Neural progenitor cell (in vitro differentiated cells): ENCODE data around the gene SRGAP3. TPM values are rescaled to one million over a fixed set of nuclear protein-coding genes. Genes with fewer than 3 reads are reported as not detected.
"Not testable (repeated sequence)": the region's sequence is repeated elsewhere in the genome, so short reads cannot be mapped to it uniquely, and the experiment has no call there.

Experiments
- DNase-seq: peaks from one replicate; pipeline ENCODE4 v3.0.0-alpha.2; 2016; ENCODE audit warnings: low spot score
- H2AFZ ChIP-seq: fragments of 200-600 bp; sonication (generic); replicated peaks from 2 replicates; pipeline ENCODE4 v1.6.1; 2016; ENCODE audit warnings: antibody characterized with exemption
- H3F3A ChIP-seq: fragments of 200-600 bp; sonication (generic); 2 replicates; pipeline ENCODE4 v1.6.1; 2016; ENCODE audit warnings: antibody characterized with exemption, low read depth
- H3K27ac ChIP-seq: fragments of 200-600 bp; sonication (generic); 2 replicates; pipeline ENCODE4 v1.5.1; 2016; ENCODE audit warnings: mild to moderate bottlenecking
- H3K27me3 ChIP-seq: fragments of 200-600 bp; sonication (generic); 2 replicates; pipeline ENCODE4 v1.6.1; 2016; ENCODE audit warnings: mild to moderate bottlenecking, moderate library complexity
- H3K36me3 ChIP-seq: fragments of 200-600 bp; sonication (generic); 2 replicates; pipeline ENCODE4 v1.5.1; 2016
- H3K4me1 ChIP-seq: fragments of 200-600 bp; sonication (generic); 2 replicates; pipeline ENCODE4 v1.6.1; 2016; ENCODE audit warnings: mixed run types
- H3K4me2 ChIP-seq: fragments of 200-600 bp; sonication (generic); 2 replicates; pipeline ENCODE4 v1.6.1; 2016
- H3K4me3 ChIP-seq: fragments of 200-600 bp; sonication (generic); 2 replicates; pipeline ENCODE4 v1.5.1; 2016
- H3K79me2 ChIP-seq: fragments of 200-600 bp; sonication (generic); 2 replicates; pipeline ENCODE4 v1.6.1; 2016; ENCODE audit warnings: low read depth
- H3K9ac ChIP-seq: fragments of 200-600 bp; sonication (generic); 2 replicates; pipeline ENCODE4 v1.6.1; 2016
- H3K9me3 ChIP-seq: fragments of 200-600 bp; sonication (generic); 2 replicates; pipeline ENCODE4 v1.5.1; 2016; ENCODE audit warnings: low read depth
- H4K20me1 ChIP-seq: fragments of 200-600 bp; sonication (generic); 2 replicates; pipeline ENCODE4 v1.6.1; 2016; ENCODE audit warnings: low read depth
- H3K27ac Mint-ChIP-seq: 3 replicates; pipeline ENCODE4 v1.8.0; 2021; ENCODE audit warnings: mixed read lengths
- H3K27me3 Mint-ChIP-seq: 2 replicates; pipeline ENCODE4 v1.8.0; 2022; ENCODE audit warnings: low read depth, mild to moderate bottlenecking, inconsistent platforms, moderate library complexity, mixed read lengths; ENCODE audit not compliant: insufficient read depth
- H3K36me3 Mint-ChIP-seq: 3 replicates; pipeline ENCODE4 v1.8.0; 2021; ENCODE audit warnings: mixed read lengths
- H3K4me1 Mint-ChIP-seq: 3 replicates; pipeline ENCODE4 v1.8.0; 2021; ENCODE audit warnings: mixed read lengths
- H3K4me3 Mint-ChIP-seq: 3 replicates; pipeline ENCODE4 v1.8.0; 2021; ENCODE audit warnings: mild to moderate bottlenecking, moderate library complexity, mixed read lengths
- H3K9me3 Mint-ChIP-seq: 3 replicates; pipeline ENCODE4 v1.8.0; 2020; ENCODE audit warnings: mixed read lengths
- CTCF ChIP-seq: fragments of 200-600 bp; sonication (generic); IDR thresholded peaks from 2 replicates; pipeline ENCODE4 v1.5.1; 2017; ENCODE audit warnings: antibody characterized with exemption, mild to moderate bottlenecking
- EZH2 ChIP-seq: fragments of 200-600 bp; sonication (generic); IDR thresholded peaks from 2 replicates; pipeline ENCODE4 v1.6.1; 2017; ENCODE audit warnings: antibody characterized with exemption, mild to moderate bottlenecking, moderate library complexity
- EZH2phosphoT487 ChIP-seq: fragments of 200-600 bp; sonication (generic); IDR thresholded peaks from 2 replicates; pipeline ENCODE4 v1.6.1; 2017; ENCODE audit warnings: antibody characterized with exemption
- total RNA-seq: library from RNA; depleted of rRNA; stranded (reverse); fragments of >200 nt; gene quantifications from 2 replicates; pipeline ENCODE4 v1.2.3, GENCODE V29; 2015; ENCODE audit warnings: low replicate concordance

Gene SRGAP3
- total RNA-seq, 1 donor from 2014 or later = 59.3 TPM

- Histone ChIP-seq H3K4me3 (no peak overlapping the region), H3K4me2 (no peak overlapping the region), H3K9ac (no peak overlapping the region), H3K36me3 (no peaks in the 10 kb centered on the region), H4K20me1 (no peaks in the 10 kb centered on the region), H3K79me2 (no peaks in the 10 kb centered on the region), H3K27me3 (no peaks in the 10 kb centered on the region), H3F3A (peaks cover 3% of the 10 kb centered on the region), H3K4me1 (peaks cover 25% of the 10 kb centered on the region), H2AFZ (no peak overlapping the region), H3K27ac (no peak overlapping the region), H3K9me3 (no peaks in the 10 kb centered on the region)
- H3K36me3 Mint-ChIP-seq = peaks cover 26% of the 10 kb centered on the region
- H3K27me3 Mint-ChIP-seq = no peaks in the 10 kb centered on the region
- DNase-seq = no peak
- no peak overlapping the region for H3K27ac Mint-ChIP-seq
- H3K4me1 Mint-ChIP-seq = peaks cover 22% of the 10 kb centered on the region
- TF ChIP-seq CTCF (no peak), EZH2 (no peak), EZH2phosphoT487 (no peak)
- no peak overlapping the region for H3K4me3 Mint-ChIP-seq
- H3K9me3 Mint-ChIP-seq = peaks cover 8% of the 10 kb centered on the region
Measured at GRCh38 chr3:9087831-9088413, 161.5 kb downstream of the SRGAP3 start.

- Mint-ChIP-seq H3K36me3 (peaks cover 48% of the 10 kb centered on the region), H3K4me1 (peaks cover 19% of the 10 kb centered on the region), H3K9me3 (peaks cover 27% of the 10 kb centered on the region)
- H2AFZ ChIP-seq, H3F3A ChIP-seq, H3K27me3 ChIP-seq, H3K27ac Mint-ChIP-seq, H3K9ac ChIP-seq, H3K4me3 ChIP-seq, H3K27ac ChIP-seq, H3K4me3 Mint-ChIP-seq, H3K27me3 Mint-ChIP-seq, H3K9me3 ChIP-seq, H4K20me1 ChIP-seq, DNase-seq, H3K79me2 ChIP-seq, H3K4me2 ChIP-seq, H3K36me3 ChIP-seq: not testable (repeated sequence)
- peaks cover 18% of the 10 kb centered on the region for H3K4me1 ChIP-seq
Measured at GRCh38 chr3:9085428-9085827, 164.0 kb downstream of the SRGAP3 start.

GRCh38 chr3:9081184-9081818 is 168.1 kb downstream of the SRGAP3 start:
- no peak for DNase-seq
- TF ChIP-seq CTCF (no peak), EZH2phosphoT487 (no peak), EZH2 (no peak)
- H3K4me3 Mint-ChIP-seq = no peak overlapping the region

GRCh38 chr3:9080163-9080562 is 169.3 kb downstream of the SRGAP3 start:
- Histone ChIP-seq H3F3A (no peaks in the 10 kb centered on the region), H3K79me2 (no peaks in the 10 kb centered on the region), H3K4me3 (no peak overlapping the region), H3K4me1 (peaks cover 21% of the 10 kb centered on the region), H2AFZ (no peak overlapping the region), H3K9ac (no peak overlapping the region), H3K27ac (no peak overlapping the region), H4K20me1 (no peaks in the 10 kb centered on the region), H3K9me3 (no peaks in the 10 kb centered on the region), H3K27me3 (no peaks in the 10 kb centered on the region), H3K36me3 (no peaks in the 10 kb centered on the region), H3K4me2 (no peak overlapping the region)
- Mint-ChIP-seq H3K4me1 (peaks cover 42% of the 10 kb centered on the region), H3K4me3 (no peak overlapping the region), H3K9me3 (peaks cover 28% of the 10 kb centered on the region), H3K27me3 (peaks cover 8% of the 10 kb centered on the region), H3K27ac (no peak overlapping the region), H3K36me3 (peaks cover 55% of the 10 kb centered on the region)
- TF ChIP-seq EZH2phosphoT487 (no peak), CTCF (no peak), EZH2 (no peak)
- DNase-seq = no peak

More at GRCh38 chr3:9081184-9081818, 168.1 kb downstream of the SRGAP3 start:
- H3K4me1 Mint-ChIP-seq = peaks cover 36% of the 10 kb centered on the region
- Histone ChIP-seq H3K4me1 (peaks cover 21% of the 10 kb centered on the region), H3F3A (no peaks in the 10 kb centered on the region), H3K9ac (no peak overlapping the region), H3K79me2 (no peaks in the 10 kb centered on the region), H2AFZ (no peak overlapping the region), H3K4me3 (no peak overlapping the region), H3K36me3 (no peaks in the 10 kb centered on the region), H4K20me1 (no peaks in the 10 kb centered on the region), H3K4me2 (no peak overlapping the region), H3K9me3 (no peaks in the 10 kb centered on the region), H3K27ac (no peak overlapping the region), H3K27me3 (no peaks in the 10 kb centered on the region)
- peaks cover 65% of the 10 kb centered on the region for H3K36me3 Mint-ChIP-seq
- H3K27ac Mint-ChIP-seq = no peak overlapping the region
- H3K9me3 Mint-ChIP-seq = peaks cover 33% of the 10 kb centered on the region
- peaks cover 8% of the 10 kb centered on the region for H3K27me3 Mint-ChIP-seq
